Neutrophil (primary cell): Measurements from ENCODE around the gene FITM1.

Experiments used
- H3K27ac ChIP-seq: fragments of 200-600 bp; sonication (generic); 2 replicates; pipeline ENCODE4 v1.5.1; 2016; ENCODE audit warnings: mild to moderate bottlenecking, moderate library complexity
- H3K27me3 ChIP-seq: fragments of 200-600 bp; sonication (generic); 2 replicates; pipeline ENCODE4 v1.6.0; 2016; ENCODE audit warnings: mild to moderate bottlenecking
- H3K36me3 ChIP-seq: fragments of 200-600 bp; sonication (generic); 2 replicates; pipeline ENCODE4 v1.5.1; 2017
- H3K4me1 ChIP-seq, 2 experiments: fragments of 200-600 bp in 1 of 2; sonication (generic) in 1 of 2; 1 replicate in 1 of 2; 2 replicates in 1 of 2; pipeline versions ENCODE4 v1.5.1 to v1.6.1; 2013 to 2016; ENCODE audit warnings: low read depth in 1 of 2, low read length in 1 of 2, mild to moderate bottlenecking in 1 of 2, moderate library complexity in 1 of 2; ENCODE audit not compliant: control insufficient read depth in 1 of 2, insufficient read depth in 1 of 2
- H3K4me3 ChIP-seq, 2 experiments: fragments of 200-600 bp in 1 of 2; sonication (generic) in 1 of 2; 1 replicate in 1 of 2; 2 replicates in 1 of 2; pipeline ENCODE4 v1.5.1; 2013 to 2016; ENCODE audit warnings: low read depth in 1 of 2, low read length in 1 of 2, mild to moderate bottlenecking in 1 of 2, moderate library complexity in 1 of 2
- H3K9me3 ChIP-seq: fragments of 200-600 bp; sonication (generic); 2 replicates; pipeline ENCODE4 v1.5.1; 2016
- CTCF ChIP-seq: fragments of 200-600 bp; sonication (generic); IDR thresholded peaks from 2 replicates; pipeline ENCODE4 v1.5.1; 2016; ENCODE audit warnings: antibody characterized with exemption

The FITM1 gene

GRCh38 chr14:24149302-24149969 is 19.0 kb downstream of the FITM1 start:
- Histone ChIP-seq H3K36me3 (peaks cover 56% of the 10 kb centered on the region), H3K4me1 (peaks cover 33 to 35% of the 10 kb centered on the region in 2 experiments), H3K27me3 (no peaks in the 10 kb centered on the region), H3K4me3 (no peak overlapping the region), H3K27ac (no peak overlapping the region), H3K9me3 (no peaks in the 10 kb centered on the region)
- no peak for TF ChIP-seq CTCF

GRCh38 chr14:24150061-24150460 is 19.6 kb downstream of the FITM1 start:
- Histone ChIP-seq H3K27ac (no peak overlapping the region), H3K9me3 (no peaks in the 10 kb centered on the region), H3K4me3 (no peak overlapping the region), H3K36me3 (peaks cover 62% of the 10 kb centered on the region), H3K4me1 (peaks cover 33 to 35% of the 10 kb centered on the region in 2 experiments), H3K27me3 (no peaks in the 10 kb centered on the region)
- no peak for TF ChIP-seq CTCF

- Histone ChIP-seq H3K27me3 (no peaks in the 10 kb centered on the region), H3K36me3 (peaks cover 67% of the 10 kb centered on the region), H3K9me3 (no peaks in the 10 kb centered on the region), H3K27ac (no peak overlapping the region), H3K4me1 (peaks cover 28 to 30% of the 10 kb centered on the region in 2 experiments), H3K4me3 (no peak overlapping the region)
- no peak for TF ChIP-seq CTCF
Observed at GRCh38 chr14:24150567-24150966, 20.1 kb downstream of the FITM1 start.

- Histone ChIP-seq H3K36me3 (peaks cover 72% of the 10 kb centered on the region), H3K4me1 (peaks cover 24 to 26% of the 10 kb centered on the region in 2 experiments), H3K4me3 (no peak overlapping the region), H3K27me3 (no peaks in the 10 kb centered on the region), H3K27ac (no peak overlapping the region), H3K9me3 (no peaks in the 10 kb centered on the region)
- TF ChIP-seq CTCF: no peak
Observed at GRCh38 chr14:24150993-24151392, 20.5 kb downstream of the FITM1 start.

GRCh38 chr14:24151404-24152080 is 21.1 kb downstream of the FITM1 start:
- H3K36me3 ChIP-seq: peaks cover 77% of the 10 kb centered on the region
- peaks cover 20 to 22% of the 10 kb centered on the region in 2 experiments for H3K4me1 ChIP-seq
- H3K27me3 ChIP-seq: no peaks in the 10 kb centered on the region
- TF ChIP-seq CTCF: no peak
- H3K4me3 ChIP-seq: no peak overlapping the region
- no peaks in the 10 kb centered on the region for H3K9me3 ChIP-seq
- no peak overlapping the region for H3K27ac ChIP-seq
